ENCODE measurements around the gene YPEL5. TPM values are rescaled to one million over a fixed set of nuclear protein-coding genes. Genes with fewer than 3 reads are reported as not detected.

Gene YPEL5
- total RNA-seq, 1 experiment from 2014 or later = 37.7 TPM

DNA sequence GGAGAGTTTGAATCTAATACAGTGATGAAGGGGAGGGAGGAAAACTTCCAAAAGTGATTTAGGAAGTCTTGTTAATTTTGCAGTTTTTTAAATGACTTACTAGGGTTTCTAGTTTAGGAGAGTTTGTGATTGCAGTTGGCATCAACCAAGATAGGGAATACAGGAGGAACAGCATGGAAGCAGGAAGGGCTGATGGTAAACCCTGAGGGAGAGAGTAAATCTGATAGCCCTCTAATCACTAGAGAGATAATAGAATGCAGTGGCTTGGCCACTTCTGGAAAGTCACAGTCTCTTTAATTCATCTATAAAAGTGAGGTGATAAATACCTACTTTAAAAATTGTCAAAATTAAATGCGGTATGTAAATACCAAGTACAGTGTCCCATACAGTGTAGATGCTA is 5.6 kb downstream of the YPEL5 start:
- Histone ChIP-seq H3K27me3 (no peaks in the 10 kb centered on the region), H3K4me3 (no peak overlapping the region), H3K9me3 (no peaks in the 10 kb centered on the region), H3K36me3 (peaks cover 27% of the 10 kb centered on the region)
- no peak for DNase-seq

DNA sequence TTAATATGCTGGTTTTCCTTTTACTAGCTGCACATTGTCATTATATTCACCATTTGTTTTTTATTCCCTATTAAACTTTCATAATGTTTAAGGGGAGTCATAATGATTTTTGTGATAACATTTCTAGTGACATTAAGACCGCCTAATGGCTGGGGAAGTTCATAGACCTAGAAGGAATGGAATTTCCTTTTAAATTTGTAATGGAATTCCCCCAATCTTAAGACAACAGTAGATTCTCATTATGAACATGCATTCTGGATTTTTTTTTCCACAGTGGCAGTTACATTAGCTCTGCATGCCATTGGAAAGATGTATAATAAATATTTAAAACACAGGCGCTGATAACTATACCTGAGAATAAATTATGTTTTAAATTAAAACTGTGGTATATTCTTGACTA is 8.4 kb downstream of the YPEL5 start:
- peaks cover 34% of the 10 kb centered on the region for H3K36me3 ChIP-seq
- no peaks in the 10 kb centered on the region for H3K27me3 ChIP-seq
- H3K4me3 ChIP-seq = no peak overlapping the region
- DNase-seq = no peak
- H3K9me3 ChIP-seq = no peaks in the 10 kb centered on the region

DNA sequence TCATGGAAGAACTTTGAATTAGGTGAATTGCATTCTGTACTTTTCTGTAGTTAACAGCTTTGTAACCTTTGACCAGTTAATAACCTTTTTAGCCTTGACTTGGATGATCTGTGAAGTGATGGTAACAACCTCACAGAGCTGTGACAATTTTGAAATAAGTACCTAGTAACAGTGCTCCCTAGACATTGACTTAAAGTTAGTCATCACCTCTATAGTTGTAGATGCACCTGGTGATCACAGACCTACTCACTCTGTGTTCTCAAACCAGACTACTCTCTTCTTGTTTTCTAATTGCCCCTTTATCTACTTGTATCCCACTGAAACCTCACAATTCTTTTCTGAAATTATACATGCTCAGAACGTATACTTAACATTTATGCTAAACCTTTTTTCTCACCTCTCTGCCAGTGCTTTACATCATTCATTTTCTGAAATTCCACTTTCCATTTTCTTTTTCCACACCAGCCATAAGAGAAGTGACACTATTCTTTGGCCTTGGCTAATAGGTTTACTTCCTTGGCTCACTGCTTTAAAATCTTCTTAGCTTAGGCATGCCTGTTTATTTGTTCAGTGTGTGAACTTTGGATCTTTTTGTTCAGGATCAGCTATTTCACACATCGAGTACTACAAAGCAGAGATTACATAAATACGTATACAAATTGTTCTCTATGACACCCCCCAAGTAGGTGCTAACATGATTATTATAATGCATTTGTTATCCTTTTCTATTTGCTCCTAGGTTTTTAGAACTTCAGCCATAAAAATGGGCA is 9.3 kb downstream of the YPEL5 start:
- no peak for DNase-seq
- Histone ChIP-seq H3K27me3 (no peaks in the 10 kb centered on the region), H3K9me3 (no peaks in the 10 kb centered on the region), H3K4me3 (no peak overlapping the region), H3K36me3 (peaks cover 32% of the 10 kb centered on the region)

DNA sequence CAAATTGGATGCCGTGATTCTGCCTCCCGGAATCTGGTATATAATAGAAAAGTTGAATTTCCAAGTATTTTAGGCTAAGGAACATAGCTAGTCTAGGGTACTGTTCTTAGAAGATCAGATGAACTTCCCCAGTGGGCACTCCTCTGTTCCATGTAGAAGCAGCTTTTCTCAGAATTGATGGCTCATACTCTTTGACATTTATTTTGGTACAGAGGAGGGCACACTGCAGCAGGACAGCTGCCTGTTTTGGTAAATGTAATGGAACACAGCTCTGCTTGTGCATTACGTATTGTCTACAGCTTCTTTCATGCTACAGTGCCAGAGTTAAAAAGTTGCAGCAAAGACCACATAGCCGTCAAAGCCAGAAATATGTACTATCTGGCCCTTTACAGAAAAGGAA is 10.8 kb downstream of the YPEL5 start:
- H3K4me3 ChIP-seq = no peak overlapping the region
- no peaks in the 10 kb centered on the region for H3K9me3 ChIP-seq
- no peaks in the 10 kb centered on the region for H3K27me3 ChIP-seq
- DNase-seq = no peak
- peaks cover 33% of the 10 kb centered on the region for H3K36me3 ChIP-seq

DNA sequence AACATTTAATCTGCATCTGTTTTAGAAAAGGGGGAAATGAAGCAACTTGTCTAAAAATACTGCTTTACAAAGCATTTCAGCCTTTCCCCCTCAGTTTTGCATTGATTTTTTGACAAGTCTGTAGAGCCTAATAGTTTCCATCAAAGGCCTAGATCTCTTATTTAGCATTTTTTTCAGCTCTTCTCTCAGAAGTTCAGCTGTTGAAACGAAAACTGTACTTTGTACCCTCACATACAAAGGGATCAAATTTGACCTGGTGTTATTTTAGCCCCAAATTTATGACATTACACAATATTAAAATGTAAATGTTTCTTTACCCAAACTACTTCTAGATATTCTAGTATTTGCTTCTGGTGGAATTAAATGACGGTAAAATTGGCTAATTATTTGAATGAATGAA is 13.0 kb downstream of the YPEL5 start:
- Histone ChIP-seq H3K9me3 (no peaks in the 10 kb centered on the region), H3K36me3 (peaks cover 28% of the 10 kb centered on the region), H3K4me3 (no peak overlapping the region), H3K27me3 (no peaks in the 10 kb centered on the region)
- DNase-seq = no peak

DNA sequence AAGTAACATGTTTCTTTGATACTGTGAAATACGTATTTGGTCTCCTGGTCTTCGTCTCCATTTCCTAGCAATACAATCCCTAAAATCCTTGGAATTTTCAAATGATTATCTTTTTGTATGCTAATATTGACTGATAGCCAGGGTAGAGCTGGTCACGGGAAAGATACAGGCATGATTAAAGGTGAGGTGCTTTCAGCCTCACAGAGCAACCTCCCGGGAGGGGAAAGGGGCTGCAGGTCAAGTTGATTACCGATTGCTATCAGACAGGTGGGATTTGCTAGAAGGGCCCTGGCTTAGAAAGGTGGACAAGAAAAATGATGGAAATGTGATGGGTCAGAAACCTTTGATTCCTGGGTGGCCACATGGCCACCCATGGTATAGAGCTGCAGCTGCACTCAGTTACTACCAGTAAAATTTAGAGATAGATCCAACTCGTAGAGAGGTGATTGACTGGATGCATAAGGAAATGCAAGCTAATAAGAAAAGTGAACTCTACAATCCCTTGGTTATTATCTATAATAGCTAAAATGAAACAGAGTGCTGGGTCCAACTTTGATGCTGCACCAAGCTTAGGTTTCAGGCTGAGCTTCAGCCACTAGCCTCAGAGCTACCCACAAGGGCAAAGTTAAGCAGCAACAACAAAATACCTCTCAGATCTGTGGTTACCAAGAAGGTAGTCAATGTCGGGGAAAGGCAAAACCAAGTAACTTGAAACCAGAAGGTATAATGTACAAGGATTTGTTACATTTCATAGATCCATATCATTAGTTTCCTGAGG is 15.3 kb downstream of the YPEL5 start:
- H3K4me3 ChIP-seq = no peak overlapping the region
- peaks cover 25% of the 10 kb centered on the region for H3K36me3 ChIP-seq
- DNase-seq = no peak
- no peaks in the 10 kb centered on the region for H3K9me3 ChIP-seq
- no peaks in the 10 kb centered on the region for H3K27me3 ChIP-seq

DNA sequence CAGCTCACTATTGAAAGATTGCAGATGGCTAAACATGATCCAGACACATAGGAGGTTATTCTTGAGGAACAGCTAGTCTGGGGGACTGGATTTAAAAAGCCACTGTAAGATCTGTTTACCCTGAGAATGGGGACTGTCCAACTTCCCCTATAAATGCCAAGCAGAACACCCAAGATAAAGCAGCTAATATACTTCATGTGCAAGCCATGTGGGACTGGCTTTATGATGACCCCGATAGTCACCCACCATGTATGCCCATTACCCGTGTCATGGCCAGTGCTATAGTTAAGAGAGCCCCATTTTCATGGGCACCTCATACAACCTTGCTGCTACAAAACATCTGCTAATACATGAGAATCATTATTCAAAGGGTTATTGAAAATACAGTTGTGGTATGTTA is 16.0 kb downstream of the YPEL5 start:
- Histone ChIP-seq H3K36me3 (peaks cover 18% of the 10 kb centered on the region), H3K4me3 (no peak overlapping the region)
- DNase-seq = no peak

DNA sequence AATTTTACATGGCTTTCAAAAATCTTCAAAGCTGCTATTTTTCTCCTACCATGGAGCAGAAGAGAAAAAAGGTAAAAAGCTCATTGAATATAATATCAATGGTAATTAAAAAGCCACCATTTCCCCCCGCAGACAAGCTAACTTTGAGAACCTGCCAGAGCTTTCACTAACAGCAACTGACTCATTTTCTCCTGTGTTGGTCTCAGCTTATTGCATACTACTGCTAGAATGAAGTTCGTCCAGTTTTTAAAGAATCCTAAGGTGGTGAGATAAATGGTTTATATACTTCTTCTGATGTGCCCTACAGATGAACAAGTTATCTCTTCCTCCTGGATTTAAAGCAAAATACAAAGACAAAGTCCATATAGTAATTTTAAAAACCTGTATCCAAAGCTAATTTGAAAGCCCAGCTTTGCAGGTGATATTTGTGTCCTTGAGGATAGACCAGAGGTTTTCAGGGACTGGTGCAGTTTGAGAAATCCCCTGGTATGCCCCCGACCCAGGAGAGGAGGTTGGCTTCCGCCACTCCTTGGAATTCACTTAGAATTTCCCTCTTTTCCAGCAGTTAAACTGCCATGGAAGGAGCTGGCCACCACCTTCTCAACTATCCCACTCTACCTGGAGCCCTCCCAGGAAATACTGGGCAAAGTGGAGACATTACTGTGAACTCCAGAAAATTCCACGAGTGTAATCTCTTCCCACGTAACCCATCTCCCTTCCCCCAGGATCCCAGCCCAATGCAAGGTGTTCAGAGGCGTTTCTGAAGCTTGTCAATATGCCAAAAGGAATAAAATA is 17.5 kb downstream of the YPEL5 start:
- DNase-seq = no peak

More for the DNA sequence above, 16.0 kb downstream of the YPEL5 start:
- no peaks in the 10 kb centered on the region for H3K9me3 ChIP-seq
- H3K27me3 ChIP-seq = no peaks in the 10 kb centered on the region

DNA sequence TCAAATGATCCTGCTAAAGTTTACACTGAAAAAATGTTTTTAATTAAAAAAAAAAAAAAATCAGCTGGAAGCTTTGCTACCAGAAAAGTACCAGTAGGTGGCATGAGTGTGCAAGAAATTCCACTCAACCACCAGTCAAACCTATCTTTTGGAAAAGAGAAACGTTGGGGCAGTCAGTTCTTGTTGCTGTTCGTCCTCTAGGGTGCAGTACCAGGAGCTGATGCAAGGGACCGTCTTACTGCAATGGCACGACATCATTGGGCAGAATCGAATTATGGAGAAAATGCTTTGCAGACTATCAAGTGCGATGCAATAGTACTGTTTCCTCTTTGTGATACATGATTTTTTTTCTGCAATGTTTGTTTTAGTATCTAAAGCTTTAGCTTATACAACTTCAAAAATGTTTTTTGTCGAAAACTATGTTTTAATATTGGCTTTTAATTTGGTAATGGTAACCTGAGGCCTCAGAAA is 18.3 kb downstream of the YPEL5 start:
- DNase-seq = peak; percentile 74
- no peaks in the 10 kb centered on the region for H3K27me3 ChIP-seq
- H3K36me3 ChIP-seq = peaks cover 4% of the 10 kb centered on the region; the same call in 1 of the 2 replicates
- H3K9me3 ChIP-seq = no peaks in the 10 kb centered on the region
- no peak overlapping the region for H3K4me3 ChIP-seq

More for the DNA sequence above, 17.5 kb downstream of the YPEL5 start:
- Histone ChIP-seq H3K27me3 (no peaks in the 10 kb centered on the region), H3K4me3 (no peak overlapping the region), H3K36me3 (peaks cover 8% of the 10 kb centered on the region; the same call in 1 of the 2 replicates), H3K9me3 (no peaks in the 10 kb centered on the region)

DNA sequence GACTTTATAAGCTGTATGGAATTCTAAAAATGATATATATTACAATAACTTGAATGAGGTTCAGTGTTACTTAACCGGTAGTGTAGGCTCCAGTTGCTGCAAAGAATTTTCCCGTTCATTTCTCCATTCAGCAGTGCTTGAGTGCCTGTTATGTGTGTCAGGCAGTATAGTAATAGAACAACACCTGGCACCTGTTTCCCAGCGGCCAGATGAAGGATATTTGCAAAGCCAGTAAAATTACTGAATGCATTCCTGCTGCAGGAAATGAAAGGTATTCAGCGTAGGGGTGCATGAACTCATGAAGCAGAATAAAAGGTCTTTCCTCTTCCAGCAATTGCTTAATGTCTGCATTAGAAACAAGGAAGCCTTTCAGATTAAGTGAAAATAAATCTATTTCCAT is 18.8 kb downstream of the YPEL5 start:
- H3K4me3 ChIP-seq = no peak overlapping the region
- no peaks in the 10 kb centered on the region for H3K27me3 ChIP-seq
- no peaks in the 10 kb centered on the region for H3K9me3 ChIP-seq
- peaks cover 4% of the 10 kb centered on the region; the same call in 1 of the 2 replicates for H3K36me3 ChIP-seq
- DNase-seq = no peak

DNA sequence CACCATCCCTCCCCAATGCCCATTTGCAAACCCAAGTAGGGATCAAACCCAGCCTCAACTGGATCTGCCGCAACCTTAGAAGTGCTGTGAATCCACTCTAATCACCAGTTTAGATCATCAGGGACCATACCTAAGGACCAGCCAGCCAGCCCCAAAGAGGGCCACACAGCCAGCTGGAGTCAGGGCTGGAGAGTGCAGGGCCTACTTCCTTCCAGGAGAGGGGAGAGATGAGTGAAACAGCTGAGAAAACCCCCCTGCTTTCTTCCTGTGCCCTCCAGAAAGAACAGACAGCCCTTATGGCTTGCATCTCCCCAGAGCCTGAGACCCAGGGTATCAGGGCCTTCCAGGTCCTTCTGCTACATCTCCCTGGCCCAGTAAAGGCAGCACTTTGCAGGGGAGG is 25.8 kb downstream of the YPEL5 start:
- Histone ChIP-seq H3K4me3 (no peak overlapping the region), H3K36me3 (no peaks in the 10 kb centered on the region), H3K9me3 (no peaks in the 10 kb centered on the region), H3K27me3 (no peaks in the 10 kb centered on the region)
- DNase-seq = no peak

DNA sequence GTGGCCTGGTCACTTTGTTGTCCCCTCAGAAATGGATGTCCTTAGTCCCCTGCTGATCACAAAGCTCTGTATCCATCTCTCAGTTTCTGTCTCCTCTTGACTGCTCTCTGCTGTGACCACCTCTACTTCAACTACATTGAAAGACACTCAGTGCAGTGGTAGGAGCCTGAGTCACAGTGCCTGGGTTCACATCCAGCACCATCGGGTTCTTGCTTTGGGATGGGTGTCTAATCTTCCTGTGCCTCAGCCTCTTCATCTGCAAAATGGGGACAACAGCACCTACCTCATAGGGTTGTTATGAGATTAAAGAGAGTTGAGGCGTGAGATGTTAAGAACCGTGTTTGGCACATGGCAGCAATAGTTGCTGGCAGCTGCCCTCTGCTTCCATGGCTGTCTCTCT is 30.6 kb downstream of the YPEL5 start:
- Histone ChIP-seq H3K9me3 (no peaks in the 10 kb centered on the region), H3K36me3 (no peaks in the 10 kb centered on the region), H3K27me3 (no peaks in the 10 kb centered on the region), H3K4me3 (no peak overlapping the region)
- no peak for DNase-seq

DNA sequence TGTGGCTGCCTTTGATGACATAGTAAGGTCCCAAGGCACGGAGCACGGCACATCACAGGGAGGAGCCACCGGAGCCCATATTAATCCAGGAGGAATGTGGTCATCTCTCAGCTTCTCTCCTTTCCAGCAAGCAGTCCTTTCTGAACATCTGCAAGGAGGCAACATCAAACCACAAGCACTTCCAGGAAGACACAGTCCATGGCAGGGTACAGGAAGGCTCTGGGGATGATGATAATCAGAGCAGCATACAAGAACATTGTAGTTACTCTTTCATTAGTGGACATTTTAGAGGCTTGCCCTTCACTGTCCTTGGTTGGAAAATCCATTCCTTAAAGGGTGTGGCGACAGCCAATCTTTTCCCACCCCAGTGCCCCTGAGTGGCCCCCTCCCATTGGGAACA is 31.1 kb downstream of the YPEL5 start:
- H3K4me3 ChIP-seq = no peak overlapping the region
- H3K9me3 ChIP-seq = no peaks in the 10 kb centered on the region
- H3K36me3 ChIP-seq = no peaks in the 10 kb centered on the region
- H3K27me3 ChIP-seq = no peaks in the 10 kb centered on the region
- DNase-seq = no peak

DNA sequence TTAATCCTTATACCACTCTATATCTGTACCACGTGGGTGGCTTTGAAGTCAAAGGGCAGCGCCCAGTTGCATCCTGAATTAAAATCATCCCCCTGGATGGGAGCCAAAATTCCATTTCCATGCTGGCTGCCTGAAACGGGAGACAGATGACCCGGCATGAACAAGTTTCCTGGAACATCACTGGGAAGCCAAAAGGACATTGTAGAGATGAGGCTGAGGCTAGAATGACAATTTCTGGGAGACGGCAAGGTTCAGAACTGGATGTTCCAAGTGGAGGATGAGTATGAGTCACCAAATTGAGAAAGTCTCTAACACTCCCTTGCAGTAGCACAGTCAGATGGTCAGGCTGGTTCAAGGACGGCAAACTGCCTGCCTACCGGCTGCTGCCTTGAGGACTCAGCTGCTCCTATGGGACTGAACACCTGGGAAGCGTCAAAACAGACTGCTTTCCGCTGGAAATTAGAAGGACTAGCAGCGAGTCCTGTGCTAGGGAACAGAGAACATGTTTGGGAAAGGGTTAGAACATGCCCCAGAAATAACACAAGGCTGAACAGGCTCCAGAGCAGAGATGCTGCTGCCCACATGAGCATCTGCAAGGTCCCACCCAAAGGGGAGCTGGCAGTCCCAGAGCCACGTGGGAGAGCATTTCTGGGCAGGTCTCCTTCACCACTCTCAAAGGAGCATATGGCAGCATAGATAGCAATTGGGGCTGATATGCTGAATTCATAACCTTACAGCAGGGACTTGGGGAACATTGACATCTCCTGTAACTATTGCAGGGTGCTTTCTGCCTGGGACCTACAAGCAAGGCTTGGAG is 32.0 kb downstream of the YPEL5 start:
- DNase-seq = no peak
- H3K4me3 ChIP-seq = no peak overlapping the region

DNA sequence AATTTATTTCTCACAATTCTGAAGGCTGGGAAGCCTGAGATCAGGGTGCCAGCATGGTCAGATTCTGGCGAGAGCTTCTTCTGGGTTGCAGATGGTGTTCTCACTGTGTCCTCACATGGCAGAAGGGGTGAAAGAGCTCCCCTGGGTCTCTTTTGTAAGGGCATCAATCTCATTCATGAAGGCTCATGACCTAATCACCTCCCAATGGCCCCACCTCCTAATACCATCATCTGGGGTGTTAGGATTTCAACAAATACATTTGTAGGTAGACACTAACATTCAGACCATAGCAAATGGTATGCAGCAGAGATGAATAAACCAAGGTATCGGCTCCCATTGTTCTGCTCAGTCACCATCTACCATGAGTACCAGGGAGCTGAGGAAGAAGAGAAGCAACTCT is 32.7 kb downstream of the YPEL5 start:
- no peak for DNase-seq
- no peaks in the 10 kb centered on the region for H3K27me3 ChIP-seq
- H3K4me3 ChIP-seq = no peak overlapping the region
- H3K36me3 ChIP-seq = no peaks in the 10 kb centered on the region
- H3K9me3 ChIP-seq = no peaks in the 10 kb centered on the region

More for the DNA sequence above, 32.0 kb downstream of the YPEL5 start:
- H3K9me3 ChIP-seq = no peaks in the 10 kb centered on the region
- no peaks in the 10 kb centered on the region for H3K36me3 ChIP-seq
- H3K27me3 ChIP-seq = no peaks in the 10 kb centered on the region

DNA sequence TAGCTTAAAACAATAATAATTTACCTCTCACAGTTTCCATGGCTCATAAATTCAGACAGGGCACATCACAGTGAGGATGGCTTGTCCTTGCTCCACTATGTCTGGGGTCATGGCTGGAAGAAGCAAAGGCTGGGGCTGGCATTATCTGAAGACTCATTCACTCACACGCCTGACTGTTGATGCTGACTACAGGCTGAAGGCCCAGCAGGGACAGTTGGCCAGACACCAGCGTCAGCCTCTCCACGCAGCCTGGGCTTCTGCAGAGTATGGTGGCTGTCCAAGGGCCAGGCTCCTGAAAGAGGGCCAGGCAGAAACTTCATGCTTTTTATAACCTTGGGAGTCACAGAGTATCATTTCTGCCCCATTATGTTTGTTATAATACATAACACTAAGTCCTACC is 33.4 kb downstream of the YPEL5 start:
- DNase-seq = no peak
- H3K4me3 ChIP-seq = no peak overlapping the region
- no peaks in the 10 kb centered on the region for H3K36me3 ChIP-seq
- H3K9me3 ChIP-seq = no peaks in the 10 kb centered on the region
- no peaks in the 10 kb centered on the region for H3K27me3 ChIP-seq

Data from MG63 (cell line).